Peyer's patch (tissue), 4 donors: ENCODE data around the gene TRIP4.

Source experiments
- CTCF ChIP-seq, 6 experiments: fragments of 450-650 bp in 4 of 6; fragments of 200-600 bp in 2 of 6; sonication (generic) in 1 of 6; IDR thresholded peaks; one replicate each; pipeline ENCODE4 v1.5.1; 2017 to 2019; ENCODE audit warnings: antibody characterized with exemption in 6 of 6, mild to moderate bottlenecking in 3 of 6, moderate library complexity in 1 of 6
- POLR2A ChIP-seq, 2 donors: fragments of 450-650 bp; IDR thresholded peaks; one replicate each; pipeline ENCODE4 v1.5.1; 2017; ENCODE audit warnings: antibody characterized with exemption in 2 of 2, mild to moderate bottlenecking in 2 of 2, moderate library complexity in 2 of 2

- TF ChIP-seq CTCF (IDR thresholded peaks at IDR 0.05) (no peak), POLR2A (IDR thresholded peaks at IDR 0.05) (no peak)
Observed at GRCh38 chr15:64493641-64494040, 106.0 kb downstream of the TRIP4 start.
